SK-N-MC (cell line): ENCODE measurements around the gene TRAPPC4.

Experiments used
- EZH2 ChIP-seq: fragments of 200-600 bp; sonication (generic); IDR thresholded peaks from one replicate; pipeline ENCODE4 v1.6.1; 2017; ENCODE audit warnings: antibody characterized with exemption
- FOXP2 ChIP-seq: optimal IDR thresholded peaks from 2 replicates; pipeline ENCODE3; 2011; ENCODE audit warnings: mild to moderate bottlenecking, moderate library complexity; ENCODE audit not compliant: insufficient read depth; ENCODE audit errors: extremely low read length, control extremely low read depth

DNA sequence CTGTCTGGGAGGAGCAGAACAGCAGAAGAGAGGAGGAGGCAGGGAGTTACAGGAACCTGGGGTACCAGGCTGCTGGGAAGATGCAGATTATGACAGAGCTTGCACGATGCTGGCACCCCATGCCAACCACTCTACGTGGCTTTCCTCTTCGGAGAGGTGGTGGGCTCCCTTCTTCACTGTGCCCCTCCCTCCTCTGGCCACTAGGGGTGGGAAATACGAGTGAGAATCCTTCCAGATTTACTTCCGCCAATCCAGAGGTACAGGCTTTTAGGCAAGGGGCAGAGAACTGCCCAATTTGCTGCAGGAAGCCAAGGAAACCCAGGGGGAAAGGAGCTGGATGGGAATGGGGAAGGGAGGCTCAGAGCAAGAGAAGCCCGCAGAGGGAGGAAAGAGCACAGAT is 26.1 kb downstream of the TRAPPC4 start:
- TF ChIP-seq EZH2 (no peak), FOXP2 (no peak)
